Sigmoid colon (tissue), 4 donors: ENCODE data around the gene VPS50.

ENCODE experiments used
- POLR2AphosphoS5 ChIP-seq, 4 donors: sonication (generic); formaldehyde crosslinking; IDR thresholded peaks; one replicate each; pipeline ENCODE4 v1.6.1; 2017; ENCODE audit warnings: antibody characterized with exemption in 4 of 4
- TF ChIP-seq, protein P1 (sequence below), 4 experiments: fragments of 450-650 bp in 3 of 4; fragments of 200-600 bp in 1 of 4; IDR thresholded peaks; one replicate each; pipeline ENCODE4 v1.5.1; 2016 to 2019; ENCODE audit warnings: antibody characterized with exemption in 4 of 4, mild to moderate bottlenecking in 3 of 4, moderate library complexity in 2 of 4

DNA sequence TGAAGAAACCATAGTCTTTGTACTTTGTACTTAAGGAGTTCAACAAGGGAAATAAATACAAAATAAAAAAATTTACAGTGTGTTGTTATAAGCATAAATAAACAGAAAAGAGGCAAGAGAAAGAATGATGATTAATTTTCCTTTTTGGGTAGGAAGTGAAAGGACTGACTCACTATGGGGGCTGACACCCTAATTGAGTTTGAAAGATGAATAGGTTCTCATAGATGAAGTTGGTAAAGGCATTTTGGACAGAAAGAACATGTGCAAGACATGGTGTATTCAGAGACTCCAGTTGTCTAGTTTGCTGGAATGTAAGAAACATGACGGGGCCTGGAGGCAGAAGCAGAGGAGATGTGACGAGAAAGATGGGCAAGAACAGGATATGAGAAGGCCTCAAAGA lies 83.7 kb downstream of the VPS50 start:
- TF ChIP-seq, protein P1, sequence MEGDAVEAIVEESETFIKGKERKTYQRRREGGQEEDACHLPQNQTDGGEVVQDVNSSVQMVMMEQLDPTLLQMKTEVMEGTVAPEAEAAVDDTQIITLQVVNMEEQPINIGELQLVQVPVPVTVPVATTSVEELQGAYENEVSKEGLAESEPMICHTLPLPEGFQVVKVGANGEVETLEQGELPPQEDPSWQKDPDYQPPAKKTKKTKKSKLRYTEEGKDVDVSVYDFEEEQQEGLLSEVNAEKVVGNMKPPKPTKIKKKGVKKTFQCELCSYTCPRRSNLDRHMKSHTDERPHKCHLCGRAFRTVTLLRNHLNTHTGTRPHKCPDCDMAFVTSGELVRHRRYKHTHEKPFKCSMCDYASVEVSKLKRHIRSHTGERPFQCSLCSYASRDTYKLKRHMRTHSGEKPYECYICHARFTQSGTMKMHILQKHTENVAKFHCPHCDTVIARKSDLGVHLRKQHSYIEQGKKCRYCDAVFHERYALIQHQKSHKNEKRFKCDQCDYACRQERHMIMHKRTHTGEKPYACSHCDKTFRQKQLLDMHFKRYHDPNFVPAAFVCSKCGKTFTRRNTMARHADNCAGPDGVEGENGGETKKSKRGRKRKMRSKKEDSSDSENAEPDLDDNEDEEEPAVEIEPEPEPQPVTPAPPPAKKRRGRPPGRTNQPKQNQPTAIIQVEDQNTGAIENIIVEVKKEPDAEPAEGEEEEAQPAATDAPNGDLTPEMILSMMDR (IDR thresholded peaks at IDR 0.05) = no peak
- TF ChIP-seq POLR2AphosphoS5 (IDR thresholded peaks at IDR 0.05) = no peak
